GM18498 (cell line): ENCODE data around the gene LTF.
"Not testable (repeated sequence)": the region's sequence is repeated elsewhere in the genome, so short reads cannot be mapped to it uniquely, and the experiment has no call there.

Experiments
- ATAC-seq: cut with Tn5 transposase; IDR thresholded peaks from one replicate; pipeline ENCODE4 v1.9.1; 2021; ENCODE audit warnings: mild to moderate bottlenecking, moderate library complexity; ENCODE audit not compliant: unreplicated experiment

The LTF gene

GRCh38 chr3:46416811-46417510 is 47.7 kb downstream of the LTF start:
- no peak for ATAC-seq

- ATAC-seq, result no peak
These were observed 48.4 kb downstream of the LTF start for GRCh38 chr3:46416125-46416810.

GRCh38 chr3:46414739-46415138 is 50.0 kb downstream of the LTF start:
- ATAC-seq, result no peak

- ATAC-seq, result no peak
These were observed 50.8 kb downstream of the LTF start for GRCh38 chr3:46413951-46414350.

- ATAC-seq, result no peak
These were observed 51.9 kb downstream of the LTF start for GRCh38 chr3:46412786-46413298.

- no peak for ATAC-seq
These were observed 53.4 kb downstream of the LTF start for GRCh38 chr3:46411271-46411670.

- ATAC-seq, result no peak
These were observed 54.0 kb downstream of the LTF start for GRCh38 chr3:46410669-46411068.

GRCh38 chr3:46409739-46410489 is 54.8 kb downstream of the LTF start:
- no peak for ATAC-seq

GRCh38 chr3:46408853-46409252 is 55.9 kb downstream of the LTF start:
- ATAC-seq, result no peak

- ATAC-seq, result no peak
These were observed 56.7 kb downstream of the LTF start for GRCh38 chr3:46407970-46408369.

GRCh38 chr3:46406788-46407611 is 57.7 kb downstream of the LTF start, which contains the start of the genes CCR5AS and CCRL2:
CCR5AS (minus strand) TSS chr3:46407066.
CCRL2 (plus strand) TSS chr3:46407259; CDS start chr3:46408080, 821 bp downstream.
- peak; percentile 46 for ATAC-seq

- ATAC-seq, result no peak
These were observed 58.3 kb downstream of the LTF start for GRCh38 chr3:46406443-46406787.

- ATAC-seq, result no peak
These were observed 59.2 kb downstream of the LTF start for GRCh38 chr3:46405301-46406019.

GRCh38 chr3:46402902-46403301 is 61.8 kb downstream of the LTF start:
- ATAC-seq, result not testable (repeated sequence)

GRCh38 chr3:46401579-46401978 is 63.1 kb downstream of the LTF start:
- no peak for ATAC-seq

GRCh38 chr3:46400846-46401245 is 63.9 kb downstream of the LTF start:
- no peak for ATAC-seq

- no peak for ATAC-seq
These were observed 64.5 kb downstream of the LTF start for GRCh38 chr3:46400000-46400734.

GRCh38 chr3:46399557-46399956 is 65.1 kb downstream of the LTF start:
- no peak for ATAC-seq

GRCh38 chr3:46399098-46399497 is 65.6 kb downstream of the LTF start:
- ATAC-seq, result no peak
